ENCODE measurements around the gene OLIG1.

DNA sequence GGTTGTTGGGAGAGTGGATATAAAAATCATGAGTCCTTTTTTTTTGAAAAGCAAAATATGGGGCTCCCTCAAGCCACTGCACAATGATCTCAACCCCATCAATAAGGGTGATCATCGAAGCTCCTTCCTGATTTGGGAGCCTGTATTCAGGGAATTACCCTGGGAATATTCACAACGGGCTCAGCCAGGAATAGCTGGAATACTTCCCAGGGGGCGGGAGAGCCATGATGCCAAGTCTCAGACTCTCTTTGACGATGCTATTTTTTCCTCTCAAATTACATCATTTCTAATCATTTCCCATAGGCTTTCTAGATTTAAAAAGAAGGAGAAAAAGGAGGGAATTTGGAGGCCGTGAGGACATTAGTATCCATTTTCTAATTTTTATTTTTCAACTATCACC is 18.4 kb downstream of the OLIG1 start:
- TF ChIP-seq, protein P1, sequence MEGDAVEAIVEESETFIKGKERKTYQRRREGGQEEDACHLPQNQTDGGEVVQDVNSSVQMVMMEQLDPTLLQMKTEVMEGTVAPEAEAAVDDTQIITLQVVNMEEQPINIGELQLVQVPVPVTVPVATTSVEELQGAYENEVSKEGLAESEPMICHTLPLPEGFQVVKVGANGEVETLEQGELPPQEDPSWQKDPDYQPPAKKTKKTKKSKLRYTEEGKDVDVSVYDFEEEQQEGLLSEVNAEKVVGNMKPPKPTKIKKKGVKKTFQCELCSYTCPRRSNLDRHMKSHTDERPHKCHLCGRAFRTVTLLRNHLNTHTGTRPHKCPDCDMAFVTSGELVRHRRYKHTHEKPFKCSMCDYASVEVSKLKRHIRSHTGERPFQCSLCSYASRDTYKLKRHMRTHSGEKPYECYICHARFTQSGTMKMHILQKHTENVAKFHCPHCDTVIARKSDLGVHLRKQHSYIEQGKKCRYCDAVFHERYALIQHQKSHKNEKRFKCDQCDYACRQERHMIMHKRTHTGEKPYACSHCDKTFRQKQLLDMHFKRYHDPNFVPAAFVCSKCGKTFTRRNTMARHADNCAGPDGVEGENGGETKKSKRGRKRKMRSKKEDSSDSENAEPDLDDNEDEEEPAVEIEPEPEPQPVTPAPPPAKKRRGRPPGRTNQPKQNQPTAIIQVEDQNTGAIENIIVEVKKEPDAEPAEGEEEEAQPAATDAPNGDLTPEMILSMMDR (IDR thresholded peaks at IDR 0.05), result no peak
- no peak for TF ChIP-seq POLR2A (IDR thresholded peaks at IDR 0.05)

Data from testis (tissue), 2 donors.